T-helper 17 cell (primary cell): ENCODE measurements around the gene GPR37. TPM values are rescaled to one million over a fixed set of nuclear protein-coding genes. Genes with fewer than 3 reads are reported as not detected.

Source experiments
- ATAC-seq: fragments of 150-1000 bp; cut with Tn5 transposase; 2 replicates; pipeline ENCODE4 v1.10.0; 2021; ENCODE audit warnings: mild to moderate bottlenecking, moderate library complexity
- DNase-seq, 3 donors: peaks; one replicate each; pipeline versions ENCODE4 v3.0.0 to v3.0.0-alpha.2; 2020 to 2021
- H3K9me3 ChIP-seq: one replicate; pipeline ENCODE4 v1.7.0; 2013; ENCODE audit warnings: low read length, mild to moderate bottlenecking; ENCODE audit not compliant: control insufficient read depth, poor library complexity, severe bottlenecking
- H3K27ac Mint-ChIP-seq: one replicate; pipeline ENCODE4 v1.8.0; 2022; ENCODE audit warnings: mild to moderate bottlenecking, moderate library complexity, mixed read lengths
- H3K27me3 Mint-ChIP-seq: one replicate; pipeline ENCODE4 v1.8.0; 2022; ENCODE audit warnings: mixed read lengths
- H3K36me3 Mint-ChIP-seq: one replicate; pipeline ENCODE4 v1.8.0; 2022; ENCODE audit warnings: low read depth, mixed read lengths
- H3K4me1 Mint-ChIP-seq: one replicate; pipeline ENCODE4 v1.8.0; 2022; ENCODE audit warnings: mild to moderate bottlenecking, mixed read lengths
- H3K4me3 Mint-ChIP-seq: one replicate; pipeline ENCODE4 v1.8.0; 2022; ENCODE audit warnings: mild to moderate bottlenecking, moderate library complexity, mixed read lengths
- total RNA-seq, 4 donors: library from RNA in 2 of 4; stranded (reverse) in 2 of 4; gene quantifications; one replicate each; pipeline ENCODE4 v1.2.3 and lab custom pipeline; 2022 to 2026

GPR37 gene
- total RNA-seq, 2 donors from 2014 or later, result not detected

GRCh38 chr7:124700655-124701054 is 64.9 kb downstream of the GPR37 start:
- no peaks in the 10 kb centered on the region for H3K4me1 Mint-ChIP-seq
- no peak overlapping the region for H3K4me3 Mint-ChIP-seq
- DNase-seq (no peak), ATAC-seq (no peak)
- no peak overlapping the region for H3K27ac Mint-ChIP-seq
- H3K9me3 ChIP-seq, result peaks cover 2% of the 10 kb centered on the region
- no peaks in the 10 kb centered on the region for H3K36me3 Mint-ChIP-seq
- no peaks in the 10 kb centered on the region for H3K27me3 Mint-ChIP-seq

- peaks cover 2% of the 10 kb centered on the region for H3K9me3 ChIP-seq
- Mint-ChIP-seq H3K27ac (no peak overlapping the region), H3K4me3 (no peak overlapping the region), H3K36me3 (no peaks in the 10 kb centered on the region), H3K27me3 (no peaks in the 10 kb centered on the region), H3K4me1 (no peaks in the 10 kb centered on the region)
- DNase-seq, result no peak
- no peak for ATAC-seq
These were observed 66.6 kb downstream of the GPR37 start for GRCh38 chr7:124698964-124699363.

GRCh38 chr7:124697746-124698145 is 67.8 kb downstream of the GPR37 start:
- Mint-ChIP-seq H3K4me3 (no peak overlapping the region), H3K27me3 (no peaks in the 10 kb centered on the region), H3K4me1 (no peaks in the 10 kb centered on the region), H3K27ac (no peak overlapping the region), H3K36me3 (no peaks in the 10 kb centered on the region)
- DNase-seq (no peak), ATAC-seq (no peak)
- H3K9me3 ChIP-seq, result peaks cover 2% of the 10 kb centered on the region

Other genes with a start within 250 kb of the GPR37 start
- gene POT1, start 164.0 kb upstream of the GPR37 start, total RNA-seq, result 10 to 100 TPM; 15.4 to 19.3 TPM